Vagina (tissue), 2 donors: Measurements from ENCODE around the gene CCM2. TPM values are rescaled to one million over a fixed set of nuclear protein-coding genes. Genes with fewer than 3 reads are reported as not detected.

Experiments used
- DNase-seq, 2 donors: peaks; one replicate each; pipeline ENCODE4 v3.0.0-alpha.2; 2017; ENCODE audit errors: extremely low spot score in 2 of 2
- H3K27ac ChIP-seq: fragments of 200-600 bp; sonication (generic); one replicate; pipeline ENCODE4 v1.5.1; 2019
- H3K27me3 ChIP-seq: fragments of 200-600 bp; sonication (generic); one replicate; pipeline ENCODE4 v1.5.1; 2019
- H3K36me3 ChIP-seq, 2 donors: fragments of 200-600 bp; sonication (generic); one replicate each; pipeline ENCODE4 v1.5.1; 2017 to 2019
- H3K4me1 ChIP-seq: fragments of 200-600 bp; sonication (generic); one replicate; pipeline ENCODE4 v1.5.1; 2019
- H3K4me3 ChIP-seq, 2 donors: fragments of 200-600 bp; sonication (generic); 1 replicate in 1 of 2; 2 replicates in 1 of 2; pipeline ENCODE4 v1.5.1; 2016 to 2019
- H3K9me3 ChIP-seq: fragments of 200-600 bp; sonication (generic); one replicate; pipeline ENCODE4 v1.5.1; 2019
- CTCF ChIP-seq, 3 experiments: fragments of 450-650 bp in 2 of 3; fragments of 200-600 bp in 1 of 3; sonication (generic) in 1 of 3; IDR thresholded peaks; one replicate each; pipeline ENCODE4 v1.5.1; 2017 to 2019; ENCODE audit warnings: antibody characterized with exemption in 3 of 3, mild to moderate bottlenecking in 2 of 3, moderate library complexity in 2 of 3
- POLR2A ChIP-seq, 2 donors: fragments of 450-650 bp; IDR thresholded peaks; one replicate each; pipeline ENCODE4 v1.6.1; 2017; ENCODE audit warnings: antibody characterized with exemption in 2 of 2, mild to moderate bottlenecking in 2 of 2, moderate library complexity in 2 of 2
- POLR2AphosphoS5 ChIP-seq, 2 donors: sonication (generic); formaldehyde crosslinking; IDR thresholded peaks; one replicate each; pipeline ENCODE4 v1.9.0; 2017; ENCODE audit warnings: antibody characterized with exemption in 2 of 2, mild to moderate bottlenecking in 2 of 2, low read depth in 1 of 2; ENCODE audit not compliant: insufficient read depth in 1 of 2
- intact Hi-C: fragments of 100-400 bp; cut with DNase I; formaldehyde crosslinking; loops from one replicate; pipeline ENCODE4 v1.15.1; 2023
- total RNA-seq: library from RNA; depleted of rRNA; stranded (reverse); fragments of >200 nt; gene quantifications from one replicate; pipeline ENCODE4 v1.2.3, GENCODE V29; 2016

Gene CCM2
- total RNA-seq, 1 donor from 2014 or later, result 44.2 TPM

GRCh38 chr7:44976746-44977196, 23.2 kb upstream of the CCM2 start:
- Histone ChIP-seq H3K4me3 (no peak overlapping the region), H3K4me1 (peaks cover 21% of the 10 kb centered on the region), H3K27ac (no peak overlapping the region)

GRCh38 chr7:44977304-44977958, 22.6 kb upstream of the CCM2 start:
- TF ChIP-seq CTCF (IDR thresholded peaks at IDR 0.05), result no peak
- Histone ChIP-seq H3K27ac (peak overlapping the region; percentile 13), H3K4me3 (peak overlapping the region; percentile 8 to 21), H3K9me3 (no peaks in the 10 kb centered on the region), H3K4me1 (peaks cover 21% of the 10 kb centered on the region), H3K36me3 (peaks cover 0 to 15% of the 10 kb centered on the region in 2 donors), H3K27me3 (no peaks in the 10 kb centered on the region)
- peak in 1 of 2 donors; percentile 91 for DNase-seq
- intact Hi-C loops, result no loop called here

More at GRCh38 chr7:44976746-44977196, 23.2 kb upstream of the CCM2 start:
- Histone ChIP-seq H3K9me3 (no peaks in the 10 kb centered on the region), H3K36me3 (peaks cover 0 to 9% of the 10 kb centered on the region in 2 donors), H3K27me3 (no peaks in the 10 kb centered on the region)
- peak in 1 of 2 donors; percentile 91 for DNase-seq
- TF ChIP-seq POLR2AphosphoS5 (IDR thresholded peaks at IDR 0.05; ENCODE audit: insufficient read depth in 1 of 2, low read depth in 1 of 2), result no peak
- no peak for TF ChIP-seq POLR2A (IDR thresholded peaks at IDR 0.05)
- no peak for TF ChIP-seq CTCF (IDR thresholded peaks at IDR 0.05)
- intact Hi-C loops, result no loop called here

- Histone ChIP-seq H3K9me3 (no peaks in the 10 kb centered on the region), H3K27me3 (no peaks in the 10 kb centered on the region), H3K4me3 (peak overlapping the region; percentile 21 to 26), H3K36me3 (peaks cover 0 to 20% of the 10 kb centered on the region in 2 donors), H3K4me1 (peaks cover 21% of the 10 kb centered on the region), H3K27ac (peak overlapping the region; percentile 13)
- intact Hi-C loops, result no loop called here
- DNase-seq, result no peak
- TF ChIP-seq POLR2A (IDR thresholded peaks at IDR 0.05) (no peak), POLR2AphosphoS5 (IDR thresholded peaks at IDR 0.05; ENCODE audit: insufficient read depth in 1 of 2, low read depth in 1 of 2) (no peak), CTCF (IDR thresholded peaks at IDR 0.05) (no peak)
Observed at GRCh38 chr7:44977959-44978335, 22.1 kb upstream of the CCM2 start.

GRCh38 chr7:44978511-44979366, 21.3 kb upstream of the CCM2 start, which contains the start of gene MYO1G:
MYO1G (minus strand) TSS chr7:44979015; CDS start chr7:44978961, 54 bp downstream.
- peak in 1 of 2 donors; percentile 47 for TF ChIP-seq POLR2AphosphoS5 (IDR thresholded peaks at IDR 0.05; ENCODE audit: insufficient read depth in 1 of 2, low read depth in 1 of 2)
- TF ChIP-seq CTCF (IDR thresholded peaks at IDR 0.05), result no peak
- no peak for TF ChIP-seq POLR2A (IDR thresholded peaks at IDR 0.05)
- DNase-seq, result no peak
- H3K4me3 ChIP-seq, result peak within 1 kb of the TSS; percentile 21 to 26
- peaks cover 21% of the 10 kb centered on the region for H3K4me1 ChIP-seq
- intact Hi-C loops, result no loop called here
- H3K9me3 ChIP-seq, result no peaks in the 10 kb centered on the region
- peaks cover 0 to 28% of the 10 kb centered on the region in 2 donors for H3K36me3 ChIP-seq
- H3K27me3 ChIP-seq, result no peaks in the 10 kb centered on the region
- peak within 1 kb of the TSS; percentile 37 for H3K27ac ChIP-seq
